UCSD-AML1 (cell line): ENCODE measurements around the gene PCDHA4.

ENCODE experiments used
- DNase-seq: peaks from one replicate; lab custom pipeline; 2025; ENCODE audit not compliant: unreplicated experiment; lab: John Stamatoyannopoulos, UW

PCDHA4 gene

DNA sequence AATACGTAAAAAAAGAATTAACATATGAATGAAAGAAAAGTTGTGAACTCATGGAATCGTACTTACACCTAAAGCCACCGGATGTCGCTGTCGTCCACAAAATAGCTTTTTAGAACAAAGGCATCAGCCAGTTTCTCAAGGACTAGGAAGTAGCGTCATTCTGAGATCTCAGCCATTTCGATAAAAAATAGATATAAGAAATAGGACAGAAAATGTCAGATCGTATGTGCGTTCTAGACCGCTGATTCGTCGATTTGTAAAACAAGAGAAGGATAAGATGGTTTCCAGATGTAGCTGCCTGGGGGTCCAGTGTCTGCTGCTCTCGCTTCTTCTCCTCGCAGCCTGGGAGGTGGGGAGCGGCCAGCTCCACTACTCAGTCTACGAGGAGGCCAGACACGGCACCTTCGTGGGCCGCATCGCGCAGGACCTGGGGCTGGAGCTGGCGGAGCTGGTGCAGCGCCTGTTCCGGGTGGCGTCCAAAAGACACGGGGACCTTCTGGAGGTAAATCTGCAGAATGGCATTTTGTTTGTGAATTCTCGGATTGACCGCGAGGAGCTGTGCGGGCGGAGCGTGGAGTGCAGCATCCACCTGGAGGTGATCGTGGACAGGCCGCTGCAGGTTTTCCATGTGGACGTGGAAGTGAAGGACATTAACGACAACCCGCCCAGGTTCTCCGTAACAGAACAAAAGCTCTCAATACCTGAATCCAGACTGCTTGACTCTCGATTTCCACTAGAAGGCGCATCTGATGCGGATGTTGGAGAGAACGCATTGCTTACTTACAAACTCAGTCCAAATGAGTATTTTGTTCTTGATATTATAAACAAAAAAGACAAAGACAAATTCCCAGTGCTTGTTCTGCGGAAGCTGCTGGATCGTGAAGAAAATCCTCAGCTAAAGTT, 49.2 kb downstream of the PCDHA4 start, which contains the start of gene PCDHA10:
TSS of gene PCDHA10 (plus strand) at position 126 of the 903 bp plus-strand sequence. CDS start at position 278, 152 bp downstream.
- DNase-seq = no peak

DNA sequence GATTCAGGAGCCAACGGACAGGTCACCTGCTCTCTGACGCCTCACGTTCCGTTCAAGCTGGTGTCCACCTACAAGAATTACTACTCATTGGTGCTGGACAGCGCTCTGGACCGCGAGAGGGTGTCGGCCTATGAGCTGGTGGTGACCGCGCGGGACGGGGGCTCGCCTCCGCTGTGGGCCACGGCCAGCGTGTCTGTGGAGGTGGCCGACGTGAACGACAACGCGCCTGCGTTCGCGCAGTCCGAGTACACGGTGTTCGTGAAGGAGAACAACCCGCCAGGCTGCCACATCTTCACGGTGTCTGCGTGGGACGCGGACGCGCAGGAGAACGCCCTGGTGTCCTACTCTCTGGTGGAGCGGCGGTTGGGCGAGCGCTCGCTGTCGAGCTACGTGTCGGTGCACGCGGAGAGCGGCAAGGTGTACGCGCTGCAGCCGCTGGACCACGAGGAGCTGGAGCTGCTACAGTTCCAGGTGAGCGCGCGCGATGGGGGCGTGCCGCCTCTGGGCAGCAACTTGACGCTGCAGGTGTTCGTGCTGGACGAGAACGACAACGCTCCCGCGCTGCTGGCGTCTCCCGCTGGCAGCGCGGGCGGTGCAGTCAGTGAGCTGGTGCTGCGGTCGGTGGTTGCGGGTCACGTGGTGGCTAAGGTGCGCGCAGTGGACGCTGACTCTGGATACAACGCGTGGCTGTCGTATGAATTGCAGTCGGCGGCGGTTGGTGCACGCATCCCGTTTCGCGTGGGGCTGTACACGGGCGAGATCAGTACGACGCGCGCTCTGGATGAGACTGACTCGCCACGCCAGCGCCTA, 50.5 kb downstream of the PCDHA4 start:
- no peak for DNase-seq

GRCh38 chr5:140857987-140858240, 51.0 kb downstream of the PCDHA4 start:
- no peak for DNase-seq

- DNase-seq = no peak
These were observed 55.8 kb downstream of the PCDHA4 start for GRCh38 chr5:140862441-140863295.
